ENCODE data around the gene RRP9. TPM values are rescaled to one million over a fixed set of nuclear protein-coding genes. Genes with fewer than 3 reads are reported as not detected.

The RRP9 gene
- total RNA-seq, 1 experiment from 2014 or later, result 32.3 TPM

GRCh38 chr3:51942603-51943450, 1.1 kb upstream of the RRP9 start:
- no peak for TF ChIP-seq EZH2 (IDR thresholded peaks at IDR 0.05; ENCODE audit: borderline replicate concordance, low read depth, low read length, poor library complexity, severe bottlenecking)
- TF ChIP-seq CTCF (conservative IDR thresholded peaks at IDR 0.05; ENCODE audit: low read depth, low read length), result no peak
- Histone ChIP-seq H3K36me3 (ENCODE audit: insufficient read depth, low read length, poor library complexity, severe bottlenecking) (no peaks in the 10 kb centered on the region), H3K27ac (ENCODE audit: low read depth, low read length, poor library complexity, severe bottlenecking) (peak overlapping the region; percentile 74), H3K9me3 (ENCODE audit: low read depth, low read length, poor library complexity, severe bottlenecking) (no peaks in the 10 kb centered on the region), H3K27me3 (replicated peaks; ENCODE audit: insufficient read depth, low read depth, low read length, poor library complexity) (no peaks in the 10 kb centered on the region), H3K4me1 (ENCODE audit: insufficient read depth, low read length, poor library complexity, severe bottlenecking) (peaks cover 6% of the 10 kb centered on the region), H3K4me3 (ENCODE audit: low read depth, low read length, poor library complexity, severe bottlenecking) (peak overlapping the region; percentile 70)
- BruUV-seq (replicated peaks), result no TSS peak
- CTCF ChIA-PET, result no interaction called here
- no peak for DNase-seq (ENCODE audit: low spot score)
- intact Hi-C loops (cut with micrococcal nuclease; ENCODE audit: unreplicated experiment), result loop anchor here (2.0 kb wide), 1 partner anchor 32 kb away; the partner anchor contains the start of genes ABHD14A and ABHD14B
- POLR2A ChIA-PET (ENCODE audit: low non-redundant PET), result no interaction called here

DNA sequence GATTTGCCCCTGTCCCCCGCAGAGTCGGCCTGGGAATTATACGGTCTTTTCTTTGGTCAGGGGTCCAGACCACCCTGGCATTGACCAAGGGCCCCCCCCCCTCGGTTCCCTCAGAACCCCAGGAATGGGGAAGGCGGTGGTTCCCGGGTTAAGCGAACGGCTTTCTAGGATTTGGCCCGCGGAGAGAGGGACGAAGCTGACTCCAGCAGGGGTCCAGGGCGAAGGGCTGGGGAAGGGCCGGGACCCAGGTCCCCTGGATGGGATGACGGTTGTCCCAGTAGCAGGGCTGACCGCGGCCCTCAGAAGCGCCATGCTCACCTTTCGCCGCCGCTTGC, 274 bp downstream of the RRP9 start:
- ChIA-PET CTCF (interaction anchor here (0.5 to 0.8 kb wide), 4 partner anchors 9 to 110 kb away, joined by 3 to 4 read pairs (median 3); no protein-coding TSS in a partner anchor), POLR2A (ENCODE audit: low non-redundant PET) (no interaction called here)
- no peaks in the 10 kb centered on the region for H3K27me3 ChIP-seq (replicated peaks; ENCODE audit: insufficient read depth, low read depth, low read length, poor library complexity)
- no peaks in the 10 kb centered on the region for H3K9me3 ChIP-seq (ENCODE audit: low read depth, low read length, poor library complexity, severe bottlenecking)
- H3K4me1 ChIP-seq (ENCODE audit: insufficient read depth, low read length, poor library complexity, severe bottlenecking), result peaks cover 6% of the 10 kb centered on the region
- peak overlapping the region; percentile 70 for H3K4me3 ChIP-seq (ENCODE audit: low read depth, low read length, poor library complexity, severe bottlenecking)
- no TSS peak for BruUV-seq (replicated peaks)
- no peaks in the 10 kb centered on the region for H3K36me3 ChIP-seq (ENCODE audit: insufficient read depth, low read length, poor library complexity, severe bottlenecking)
- DNase-seq (ENCODE audit: low spot score), result no peak
- TF ChIP-seq CTCF (conservative IDR thresholded peaks at IDR 0.05; ENCODE audit: low read depth, low read length) (no peak), EZH2 (IDR thresholded peaks at IDR 0.05; ENCODE audit: borderline replicate concordance, low read depth, low read length, poor library complexity, severe bottlenecking) (no peak)
- intact Hi-C loops (cut with micrococcal nuclease; ENCODE audit: unreplicated experiment), result no loop called here
- peak overlapping the region; percentile 59 for H3K27ac ChIP-seq (ENCODE audit: low read depth, low read length, poor library complexity, severe bottlenecking)

- H3K4me1 ChIP-seq (ENCODE audit: insufficient read depth, low read length, poor library complexity, severe bottlenecking), result peaks cover 6% of the 10 kb centered on the region
- no peaks in the 10 kb centered on the region for H3K27me3 ChIP-seq (replicated peaks; ENCODE audit: insufficient read depth, low read depth, low read length, poor library complexity)
- TSS peak; percentile 83 for BruUV-seq (replicated peaks)
- intact Hi-C loops (cut with micrococcal nuclease; ENCODE audit: unreplicated experiment), result no loop called here
- H3K9me3 ChIP-seq (ENCODE audit: low read depth, low read length, poor library complexity, severe bottlenecking), result no peaks in the 10 kb centered on the region
- peak overlapping the region; percentile 70 for H3K4me3 ChIP-seq (ENCODE audit: low read depth, low read length, poor library complexity, severe bottlenecking)
- DNase-seq (ENCODE audit: low spot score), result no peak
- H3K27ac ChIP-seq (ENCODE audit: low read depth, low read length, poor library complexity, severe bottlenecking), result peak overlapping the region; percentile 59
- TF ChIP-seq CTCF (conservative IDR thresholded peaks at IDR 0.05; ENCODE audit: low read depth, low read length), result no peak
- TF ChIP-seq EZH2 (IDR thresholded peaks at IDR 0.05; ENCODE audit: borderline replicate concordance, low read depth, low read length, poor library complexity, severe bottlenecking), result no peak
- CTCF ChIA-PET, result interaction anchor here (0.5 to 0.8 kb wide), 3 partner anchors 8 to 52 kb away, joined by 3 read pairs; no protein-coding TSS in a partner anchor
- POLR2A ChIA-PET (ENCODE audit: low non-redundant PET), result no interaction called here
- no peaks in the 10 kb centered on the region for H3K36me3 ChIP-seq (ENCODE audit: insufficient read depth, low read length, poor library complexity, severe bottlenecking)
Measured at GRCh38 chr3:51940648-51941462, 849 bp downstream of the RRP9 start.
